Hepatocyte (in vitro differentiated cells): ENCODE data around the gene EIF4G3. TPM values are rescaled to one million over a fixed set of nuclear protein-coding genes. Genes with fewer than 3 reads are reported as not detected.

ENCODE experiments used
- DNase-seq: peaks from one replicate; pipeline ENCODE4 v3.0.0-alpha.2; 2016; ENCODE audit warnings: low spot score
- H2AFZ ChIP-seq: fragments of 200-600 bp; sonication (generic); 2 replicates; pipeline ENCODE4 v1.6.0; 2016; ENCODE audit warnings: antibody characterized with exemption, mild to moderate bottlenecking
- H3K27ac ChIP-seq: fragments of 200-600 bp; sonication (generic); 2 replicates; pipeline ENCODE4 v1.5.1; 2016; ENCODE audit warnings: mild to moderate bottlenecking
- H3K27me3 ChIP-seq: fragments of 200-600 bp; sonication (generic); 2 replicates; pipeline ENCODE4 v1.6.1; 2016
- H3K36me3 ChIP-seq: fragments of 200-600 bp; sonication (generic); replicated peaks from 2 replicates; pipeline ENCODE4 v1.5.1; 2016; ENCODE audit warnings: low read depth; ENCODE audit not compliant: insufficient read depth
- H3K4me1 ChIP-seq: fragments of 200-600 bp; sonication (generic); 2 replicates; pipeline ENCODE4 v1.5.1; 2016; ENCODE audit warnings: mild to moderate bottlenecking, moderate library complexity; ENCODE audit not compliant: insufficient read depth
- H3K4me2 ChIP-seq: fragments of 200-600 bp; sonication (generic); 2 replicates; pipeline ENCODE4 v1.6.0; 2016
- H3K4me3 ChIP-seq: fragments of 200-600 bp; sonication (generic); 2 replicates; pipeline ENCODE4 v1.5.1; 2016; ENCODE audit warnings: mild to moderate bottlenecking
- H3K79me2 ChIP-seq: fragments of 200-600 bp; sonication (generic); 2 replicates; pipeline ENCODE4 v1.6.0; 2017; ENCODE audit warnings: mild to moderate bottlenecking
- H3K9me2 ChIP-seq: fragments of 200-600 bp; sonication (generic); replicated peaks from 2 replicates; pipeline ENCODE4 v1.6.0; 2017; ENCODE audit warnings: mild to moderate bottlenecking; ENCODE audit not compliant: insufficient read depth
- H3K9me3 ChIP-seq: fragments of 200-600 bp; sonication (generic); 2 replicates; pipeline ENCODE4 v1.5.1; 2016; ENCODE audit warnings: low read depth, mild to moderate bottlenecking
- H4K20me1 ChIP-seq: fragments of 200-600 bp; sonication (generic); 2 replicates; pipeline ENCODE4 v1.6.0; 2016; ENCODE audit warnings: mild to moderate bottlenecking; ENCODE audit not compliant: insufficient read depth, poor library complexity, severe bottlenecking
- EZH2 ChIP-seq: fragments of 200-600 bp; sonication (generic); IDR thresholded peaks from 2 replicates; pipeline ENCODE4 v1.6.1; 2016; ENCODE audit warnings: antibody characterized with exemption, mild to moderate bottlenecking, borderline replicate concordance
- EZH2phosphoT487 ChIP-seq: fragments of 200-600 bp; sonication (generic); IDR thresholded peaks from one replicate; pipeline ENCODE4 v1.6.1; 2018; ENCODE audit warnings: antibody characterized with exemption, mild to moderate bottlenecking, low read depth, moderate library complexity; ENCODE audit not compliant: unreplicated experiment, severe bottlenecking
- WGBS: methylation state at CpG from one replicate; pipeline ENCODE4 v1.1.6; 2016; ENCODE audit warnings: low lambda C conversion rate; ENCODE audit errors: missing lambda C conversion rate; 5-methylcytosine and 5-hydroxymethylcytosine counted together
- polyA plus RNA-seq: library from polyadenylated mRNA; unstranded; fragments of >200 nt; fragmentation: Nextera tagmentation; extraction: Ambion mirVana; gene quantifications from 2 replicates; pipeline ENCODE4 v1.2.1, GENCODE V29; 2016
- total RNA-seq: library from RNA; depleted of rRNA; stranded (reverse); fragments of >200 nt; gene quantifications from 2 replicates; pipeline ENCODE4 v1.2.3, GENCODE V29; 2014
- TF ChIP-seq, protein P1 (sequence below): fragments of 200-600 bp; sonication (generic); IDR thresholded peaks from 2 replicates; pipeline ENCODE4 v1.5.1; 2016; ENCODE audit warnings: antibody characterized with exemption, mild to moderate bottlenecking; ENCODE audit not compliant: poor library complexity

The EIF4G3 gene
- total and polyA plus RNA-seq, 2 experiments from 2014 or later = 33.4 to 42.2 TPM

DNA sequence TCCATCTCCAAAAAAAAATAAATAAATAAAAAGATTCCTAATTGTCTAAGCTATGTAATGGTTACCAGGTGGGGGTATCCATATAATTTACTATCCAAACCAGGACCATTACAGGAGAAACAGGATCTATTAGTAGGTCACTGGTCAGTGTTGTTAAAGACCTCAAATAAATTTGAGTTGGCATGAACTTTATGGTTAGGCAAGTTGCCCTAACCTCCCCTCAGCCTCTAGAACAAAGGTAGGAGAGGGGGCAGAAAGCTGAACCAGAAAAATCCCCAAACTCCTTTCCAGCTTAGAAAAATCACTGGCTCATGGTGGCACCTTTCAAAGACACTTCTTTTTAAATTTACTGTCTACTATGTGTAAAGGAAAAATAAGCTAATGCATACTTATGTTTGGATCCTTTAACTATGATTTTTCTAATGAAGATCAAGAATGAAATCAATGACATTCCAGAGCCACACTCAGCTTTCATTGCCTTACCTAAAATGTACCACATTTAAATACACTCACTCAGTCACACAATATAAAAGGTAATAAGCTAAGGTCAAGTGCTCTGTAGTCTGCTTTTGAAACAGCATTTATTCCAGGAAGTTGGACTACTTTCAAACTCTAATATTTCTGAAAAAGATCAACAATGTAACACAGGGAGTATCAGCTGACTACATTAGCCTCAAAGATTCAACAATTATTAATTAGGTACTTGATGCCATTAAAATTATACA is 13.8 kb downstream of the EIF4G3 start:
- H3K9me2 ChIP-seq = no peaks in the 10 kb centered on the region
- H2AFZ ChIP-seq = no peak overlapping the region
- H3K4me2 ChIP-seq = no peak overlapping the region
- H4K20me1 ChIP-seq = peaks cover 10% of the 10 kb centered on the region
- TF ChIP-seq, protein P1, sequence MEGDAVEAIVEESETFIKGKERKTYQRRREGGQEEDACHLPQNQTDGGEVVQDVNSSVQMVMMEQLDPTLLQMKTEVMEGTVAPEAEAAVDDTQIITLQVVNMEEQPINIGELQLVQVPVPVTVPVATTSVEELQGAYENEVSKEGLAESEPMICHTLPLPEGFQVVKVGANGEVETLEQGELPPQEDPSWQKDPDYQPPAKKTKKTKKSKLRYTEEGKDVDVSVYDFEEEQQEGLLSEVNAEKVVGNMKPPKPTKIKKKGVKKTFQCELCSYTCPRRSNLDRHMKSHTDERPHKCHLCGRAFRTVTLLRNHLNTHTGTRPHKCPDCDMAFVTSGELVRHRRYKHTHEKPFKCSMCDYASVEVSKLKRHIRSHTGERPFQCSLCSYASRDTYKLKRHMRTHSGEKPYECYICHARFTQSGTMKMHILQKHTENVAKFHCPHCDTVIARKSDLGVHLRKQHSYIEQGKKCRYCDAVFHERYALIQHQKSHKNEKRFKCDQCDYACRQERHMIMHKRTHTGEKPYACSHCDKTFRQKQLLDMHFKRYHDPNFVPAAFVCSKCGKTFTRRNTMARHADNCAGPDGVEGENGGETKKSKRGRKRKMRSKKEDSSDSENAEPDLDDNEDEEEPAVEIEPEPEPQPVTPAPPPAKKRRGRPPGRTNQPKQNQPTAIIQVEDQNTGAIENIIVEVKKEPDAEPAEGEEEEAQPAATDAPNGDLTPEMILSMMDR = no peak
- TF ChIP-seq EZH2phosphoT487 (no peak), EZH2 (no peak)
- no peaks in the 10 kb centered on the region for H3K4me1 ChIP-seq
- no peaks in the 10 kb centered on the region for H3K36me3 ChIP-seq
- no peak overlapping the region for H3K27ac ChIP-seq
- no peak overlapping the region for H3K4me3 ChIP-seq
- no peaks in the 10 kb centered on the region for H3K9me3 ChIP-seq
- peaks cover 99% of the 10 kb centered on the region for H3K79me2 ChIP-seq
- no peak for DNase-seq
- no peaks in the 10 kb centered on the region for H3K27me3 ChIP-seq

- Histone ChIP-seq H3K4me1 (no peaks in the 10 kb centered on the region), H3K4me2 (no peak overlapping the region), H2AFZ (no peak overlapping the region), H3K9me2 (no peaks in the 10 kb centered on the region), H3K79me2 (peaks cover 99% of the 10 kb centered on the region), H3K4me3 (no peak overlapping the region), H3K36me3 (no peaks in the 10 kb centered on the region), H4K20me1 (peaks cover 10% of the 10 kb centered on the region), H3K27me3 (no peaks in the 10 kb centered on the region), H3K9me3 (no peaks in the 10 kb centered on the region), H3K27ac (no peak overlapping the region)
- DNase-seq = no peak
- 98% methylated on average over 6 of the region's 6 CpGs for WGBS
- TF ChIP-seq EZH2phosphoT487 (no peak), EZH2 (no peak)
- TF ChIP-seq, protein P1 = no peak
Measured at GRCh38 chr1:21161842-21162241, 14.9 kb downstream of the EIF4G3 start.

DNA sequence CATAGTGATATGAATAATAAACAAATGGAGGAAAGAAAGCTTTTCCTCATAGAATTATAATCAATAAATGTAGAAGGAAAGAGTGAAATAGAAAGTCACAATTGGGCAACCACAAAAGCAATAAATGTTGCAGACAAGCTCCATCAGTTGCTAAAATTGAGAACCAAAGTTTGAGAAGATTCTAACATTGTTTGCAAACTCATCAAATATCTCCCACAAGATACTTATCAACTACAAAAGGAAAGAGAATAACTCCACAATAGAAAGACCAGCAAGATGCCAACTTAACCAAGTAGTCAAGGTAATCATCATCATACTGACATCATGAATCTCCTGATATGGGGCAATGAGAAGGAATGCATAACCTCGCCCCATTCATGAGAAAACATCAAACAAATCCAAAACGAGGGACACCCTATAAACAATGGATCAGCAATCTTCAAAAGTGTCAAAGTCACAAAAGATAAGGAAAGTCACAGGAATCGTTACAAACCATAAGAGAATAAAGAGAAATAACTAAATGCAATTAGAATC is 16.4 kb downstream of the EIF4G3 start:
- H4K20me1 ChIP-seq = peaks cover 15% of the 10 kb centered on the region
- no peaks in the 10 kb centered on the region for H3K9me2 ChIP-seq

More for the DNA sequence above, 16.4 kb downstream of the EIF4G3 start:
- H3K36me3 ChIP-seq = no peaks in the 10 kb centered on the region
- no peaks in the 10 kb centered on the region for H3K4me1 ChIP-seq
- H3K27me3 ChIP-seq = no peaks in the 10 kb centered on the region
- 82% methylated on average over 3 of the region's 3 CpGs for WGBS
- no peak overlapping the region for H3K27ac ChIP-seq
- no peak overlapping the region for H3K4me3 ChIP-seq
- H3K79me2 ChIP-seq = peaks cover 99% of the 10 kb centered on the region
- H3K9me3 ChIP-seq = no peaks in the 10 kb centered on the region
- H2AFZ ChIP-seq = no peak overlapping the region
- TF ChIP-seq EZH2phosphoT487 = no peak
- TF ChIP-seq EZH2 = no peak
- TF ChIP-seq, protein P1 = no peak
- H3K4me2 ChIP-seq = no peak overlapping the region
- no peak for DNase-seq
